Upper lobe of left lung (tissue), 6 donors: ENCODE results near the gene HERPUD1. TPM values are rescaled to one million over a fixed set of nuclear protein-coding genes. Genes with fewer than 3 reads are reported as not detected.

Experiments
- ATAC-seq, 2 donors: fragments of 200-7000 bp; cut with Tn5 transposase; one replicate each; pipeline ENCODE4 v1.9.1; 2022; ENCODE audit warnings: mild to moderate bottlenecking in 2 of 2, moderate library complexity in 2 of 2; ENCODE audit not compliant: low FRiP score in 2 of 2
- DNase-seq, 2 donors: peaks; one replicate each; pipeline ENCODE4 v3.0.0-alpha.2; 2019 to 2020
- H3K27ac ChIP-seq, 4 donors: fragments of 200-600 bp; sonication (generic); one replicate each; pipeline ENCODE4 v1.5.1; 2016 to 2019
- H3K27me3 ChIP-seq, 4 donors: fragments of 200-600 bp; sonication (generic); one replicate each; pipeline ENCODE4 v1.5.1; 2017 to 2019
- H3K36me3 ChIP-seq, 4 donors: fragments of 200-600 bp; sonication (generic); one replicate each; pipeline ENCODE4 v1.5.1; 2016 to 2019
- H3K4me1 ChIP-seq, 4 donors: fragments of 200-600 bp; sonication (generic); one replicate each; pipeline ENCODE4 v1.5.1; 2018 to 2019
- H3K4me3 ChIP-seq, 4 donors: fragments of 200-600 bp; sonication (generic); one replicate each; pipeline ENCODE4 v1.5.1; 2017 to 2019; ENCODE audit warnings: mild to moderate bottlenecking in 2 of 4, moderate library complexity in 1 of 4
- H3K9me3 ChIP-seq, 4 donors: fragments of 200-600 bp; sonication (generic); one replicate each; pipeline ENCODE4 v1.5.1; 2018 to 2019
- CTCF ChIP-seq, 6 experiments: fragments of 450-650 bp in 4 of 6; fragments of 200-600 bp in 2 of 6; sonication (generic) in 2 of 6; IDR thresholded peaks; one replicate each; pipeline ENCODE4 v1.5.1; 2016 to 2019; ENCODE audit warnings: antibody characterized with exemption in 6 of 6
- EP300 ChIP-seq, 4 donors: sonication (generic); formaldehyde crosslinking; IDR thresholded peaks; one replicate each; pipeline ENCODE4 v1.5.1; 2017; ENCODE audit warnings: antibody characterized with exemption in 4 of 4, control low read depth in 2 of 4
- POLR2A ChIP-seq, 4 donors: fragments of 450-650 bp; IDR thresholded peaks; one replicate each; pipeline ENCODE4 v1.5.1; 2016 to 2017; ENCODE audit warnings: antibody characterized with exemption in 4 of 4, mild to moderate bottlenecking in 2 of 4
- POLR2AphosphoS5 ChIP-seq, 2 donors: sonication (generic); formaldehyde crosslinking; IDR thresholded peaks; one replicate each; pipeline ENCODE4 v1.5.1; 2017; ENCODE audit warnings: antibody characterized with exemption in 2 of 2
- WGBS, 2 donors: methylation state at CpG; one replicate each; pipeline ENCODE4 v1.1.5; 2017 to 2018; 5-methylcytosine and 5-hydroxymethylcytosine counted together
- total RNA-seq, 6 donors: library from RNA; depleted of rRNA in 4 of 6; stranded (reverse); fragments of >200 nt in 4 of 6; gene quantifications; one replicate each; pipeline versions ENCODE4 v1.1.0 to v1.2.1, GENCODE V29; 2016 to 2021
- donor health status: DM: no; HTN: no; CAD: no; lungs with moderate emphysema.
- donor health status: DM: no; HTN: yes; CAD: no; lungs with severe emphysema.

HERPUD1 gene
- total RNA-seq, 6 donors from 2014 or later: 81.0 to 283 (median 196) TPM

- ATAC-seq (no peak), DNase-seq (no peak)
- H3K4me1 ChIP-seq: peaks cover 17 to 31% (median 23%) of the 10 kb centered on the region in 4 donors
- H3K9me3 ChIP-seq: no peaks in the 10 kb centered on the region
- H3K27ac ChIP-seq: no peak overlapping the region
- H3K4me3 ChIP-seq: no peak overlapping the region
- TF ChIP-seq CTCF (IDR thresholded peaks at IDR 0.05) (no peak), EP300 (IDR thresholded peaks at IDR 0.05) (no peak), POLR2A (IDR thresholded peaks at IDR 0.05) (no peak), POLR2AphosphoS5 (IDR thresholded peaks at IDR 0.05) (no peak)
- WGBS, 2 donors: 63 to 82% methylated on average over 11 of the region's 11 CpGs
- H3K27me3 ChIP-seq: no peaks in the 10 kb centered on the region
- H3K36me3 ChIP-seq: no peaks in the 10 kb centered on the region
These were observed 12.7 kb upstream of the HERPUD1 start for GRCh38 chr16:56919099-56919800.

GRCh38 chr16:56921571-56921970 lies 10.4 kb upstream of the HERPUD1 start:
- WGBS, 2 donors: 80 to 87% methylated on average over 4 of the region's 4 CpGs
- no peak for TF ChIP-seq CTCF (IDR thresholded peaks at IDR 0.05)

GRCh38 chr16:56923481-56924091 lies 8.4 kb upstream of the HERPUD1 start:
- DNase-seq (no peak), ATAC-seq (no peak)
- H3K4me1 ChIP-seq: no peaks in the 10 kb centered on the region
- no peaks in the 10 kb centered on the region for H3K9me3 ChIP-seq
- no peak overlapping the region for H3K4me3 ChIP-seq
- H3K27ac ChIP-seq: no peak overlapping the region
- no peak for TF ChIP-seq EP300 (IDR thresholded peaks at IDR 0.05)
- no peaks in the 10 kb centered on the region for H3K27me3 ChIP-seq
- WGBS, 2 donors: 86 to 92% methylated on average over 9 of the region's 9 CpGs
- H3K36me3 ChIP-seq: no peaks in the 10 kb centered on the region

More at GRCh38 chr16:56921571-56921970, 10.4 kb upstream of the HERPUD1 start:
- Histone ChIP-seq H3K9me3 (no peaks in the 10 kb centered on the region), H3K36me3 (no peaks in the 10 kb centered on the region), H3K27ac (no peak overlapping the region), H3K4me1 (peaks cover 6 to 11% (median 8%) of the 10 kb centered on the region in 4 donors), H3K27me3 (no peaks in the 10 kb centered on the region), H3K4me3 (no peak overlapping the region)
- ATAC-seq (no peak), DNase-seq (no peak)

GRCh38 chr16:56927471-56927870 lies 4.5 kb upstream of the HERPUD1 start:
- ATAC-seq (no peak), DNase-seq (no peak)
- Histone ChIP-seq H3K27ac (no peak overlapping the region), H3K4me1 (peaks cover 5 to 15% (median 9%) of the 10 kb centered on the region in 4 donors), H3K9me3 (no peaks in the 10 kb centered on the region), H3K4me3 (no peak overlapping the region), H3K27me3 (no peaks in the 10 kb centered on the region), H3K36me3 (no peaks in the 10 kb centered on the region)
- TF ChIP-seq POLR2A (IDR thresholded peaks at IDR 0.05): no peak
- TF ChIP-seq EP300 (IDR thresholded peaks at IDR 0.05): no peak
- no peak for TF ChIP-seq CTCF (IDR thresholded peaks at IDR 0.05)
- no peak for TF ChIP-seq POLR2AphosphoS5 (IDR thresholded peaks at IDR 0.05)
- 61 to 65% methylated on average over 2 of the region's 2 CpGs for WGBS, 2 donors

- TF ChIP-seq POLR2A (IDR thresholded peaks at IDR 0.05): no peak
- TF ChIP-seq EP300 (IDR thresholded peaks at IDR 0.05): no peak
- no peak for TF ChIP-seq CTCF (IDR thresholded peaks at IDR 0.05)
- TF ChIP-seq POLR2AphosphoS5 (IDR thresholded peaks at IDR 0.05): no peak
- ATAC-seq (no peak), DNase-seq (no peak)
- Histone ChIP-seq H3K4me3 (no peak overlapping the region), H3K4me1 (peaks cover 10 to 24% (median 17%) of the 10 kb centered on the region in 4 donors), H3K9me3 (no peaks in the 10 kb centered on the region), H3K36me3 (peaks cover 0 to 8% (median 0%) of the 10 kb centered on the region in 4 donors), H3K27ac (no peak overlapping the region), H3K27me3 (no peaks in the 10 kb centered on the region)
- 90 to 97% methylated on average over 4 of the region's 4 CpGs for WGBS, 2 donors
These were observed 2.3 kb upstream of the HERPUD1 start for GRCh38 chr16:56929639-56930038.
